ENCODE measurements around the gene GUCA2A.

GUCA2A gene

GRCh38 chr1:42150651-42151050, 13.9 kb downstream of the GUCA2A start:
- H3K36me3 ChIP-seq (ENCODE audit: control insufficient read depth in 1 of 2, insufficient read depth in 2 of 2, low read length in 2 of 2): no peaks in the 10 kb centered on the region
- peaks cover 0 to 7% of the 10 kb centered on the region in 2 donors for H3K4me1 ChIP-seq (ENCODE audit: control insufficient read depth in 1 of 2, insufficient read depth in 2 of 2, low read length in 2 of 2)
- H3K27ac ChIP-seq (ENCODE audit: low read length): no peak overlapping the region
- no peak overlapping the region for H3K4me3 ChIP-seq (ENCODE audit: low read depth in 1 of 2, low read length in 2 of 2)
- H3K9me3 ChIP-seq (ENCODE audit: control insufficient read depth in 1 of 2, low read length in 2 of 2): no peaks in the 10 kb centered on the region
- peaks cover 14% of the 10 kb centered on the region for H3K27me3 ChIP-seq (ENCODE audit: low read depth, low read length)

- Histone ChIP-seq H3K27me3 (ENCODE audit: low read depth, low read length) (peaks cover 14% of the 10 kb centered on the region), H3K4me1 (ENCODE audit: control insufficient read depth in 1 of 2, insufficient read depth in 2 of 2, low read length in 2 of 2) (peaks cover 0 to 7% of the 10 kb centered on the region in 2 donors), H3K27ac (ENCODE audit: low read length) (no peak overlapping the region), H3K9me3 (ENCODE audit: control insufficient read depth in 1 of 2, low read length in 2 of 2) (no peaks in the 10 kb centered on the region), H3K4me3 (ENCODE audit: low read depth in 1 of 2, low read length in 2 of 2) (no peak overlapping the region), H3K36me3 (ENCODE audit: control insufficient read depth in 1 of 2, insufficient read depth in 2 of 2, low read length in 2 of 2) (no peaks in the 10 kb centered on the region)
Measured at GRCh38 chr1:42148166-42148565, 16.4 kb downstream of the GUCA2A start.

- no peaks in the 10 kb centered on the region for H3K36me3 ChIP-seq (ENCODE audit: control insufficient read depth in 1 of 2, insufficient read depth in 2 of 2, low read length in 2 of 2)
- peaks cover 0 to 7% of the 10 kb centered on the region in 2 donors for H3K4me1 ChIP-seq (ENCODE audit: control insufficient read depth in 1 of 2, insufficient read depth in 2 of 2, low read length in 2 of 2)
- H3K9me3 ChIP-seq (ENCODE audit: control insufficient read depth in 1 of 2, low read length in 2 of 2): no peaks in the 10 kb centered on the region
- H3K4me3 ChIP-seq (ENCODE audit: low read depth in 1 of 2, low read length in 2 of 2): no peak overlapping the region
- peaks cover 20% of the 10 kb centered on the region for H3K27me3 ChIP-seq (ENCODE audit: low read depth, low read length)
- no peak overlapping the region for H3K27ac ChIP-seq (ENCODE audit: low read length)
Measured at GRCh38 chr1:42146626-42147320, 17.8 kb downstream of the GUCA2A start.

GRCh38 chr1:42145764-42146625, 18.6 kb downstream of the GUCA2A start:
- no peaks in the 10 kb centered on the region for H3K9me3 ChIP-seq (ENCODE audit: control insufficient read depth in 1 of 2, low read length in 2 of 2)

GRCh38 chr1:42145389-42145716, 19.2 kb downstream of the GUCA2A start:
- Histone ChIP-seq H3K36me3 (ENCODE audit: control insufficient read depth in 1 of 2, insufficient read depth in 2 of 2, low read length in 2 of 2) (no peaks in the 10 kb centered on the region), H3K4me1 (ENCODE audit: control insufficient read depth in 1 of 2, insufficient read depth in 2 of 2, low read length in 2 of 2) (peaks cover 0 to 7% of the 10 kb centered on the region in 2 donors), H3K4me3 (ENCODE audit: low read depth in 1 of 2, low read length in 2 of 2) (no peak overlapping the region), H3K27me3 (ENCODE audit: low read depth, low read length) (peaks cover 20% of the 10 kb centered on the region), H3K9me3 (ENCODE audit: control insufficient read depth in 1 of 2, low read length in 2 of 2) (no peaks in the 10 kb centered on the region), H3K27ac (ENCODE audit: low read length) (no peak overlapping the region)

More at GRCh38 chr1:42145764-42146625, 18.6 kb downstream of the GUCA2A start:
- H3K36me3 ChIP-seq (ENCODE audit: control insufficient read depth in 1 of 2, insufficient read depth in 2 of 2, low read length in 2 of 2): no peaks in the 10 kb centered on the region
- peaks cover 20% of the 10 kb centered on the region for H3K27me3 ChIP-seq (ENCODE audit: low read depth, low read length)
- H3K4me1 ChIP-seq (ENCODE audit: control insufficient read depth in 1 of 2, insufficient read depth in 2 of 2, low read length in 2 of 2): peaks cover 0 to 7% of the 10 kb centered on the region in 2 donors
- no peak overlapping the region for H3K27ac ChIP-seq (ENCODE audit: low read length)
- H3K4me3 ChIP-seq (ENCODE audit: low read depth in 1 of 2, low read length in 2 of 2): no peak overlapping the region

- Histone ChIP-seq H3K4me1 (ENCODE audit: control insufficient read depth in 1 of 2, insufficient read depth in 2 of 2, low read length in 2 of 2) (peaks cover 0 to 7% of the 10 kb centered on the region in 2 donors), H3K4me3 (ENCODE audit: low read depth in 1 of 2, low read length in 2 of 2) (no peak overlapping the region), H3K27ac (ENCODE audit: low read length) (no peak overlapping the region), H3K27me3 (ENCODE audit: low read depth, low read length) (peaks cover 20% of the 10 kb centered on the region), H3K9me3 (ENCODE audit: control insufficient read depth in 1 of 2, low read length in 2 of 2) (no peaks in the 10 kb centered on the region), H3K36me3 (ENCODE audit: control insufficient read depth in 1 of 2, insufficient read depth in 2 of 2, low read length in 2 of 2) (no peaks in the 10 kb centered on the region)
Measured at GRCh38 chr1:42144711-42145388, 19.7 kb downstream of the GUCA2A start.

- Histone ChIP-seq H3K27ac (ENCODE audit: low read length) (no peak overlapping the region), H3K9me3 (ENCODE audit: control insufficient read depth in 1 of 2, low read length in 2 of 2) (no peaks in the 10 kb centered on the region), H3K27me3 (ENCODE audit: low read depth, low read length) (peaks cover 20% of the 10 kb centered on the region), H3K36me3 (ENCODE audit: control insufficient read depth in 1 of 2, insufficient read depth in 2 of 2, low read length in 2 of 2) (no peaks in the 10 kb centered on the region), H3K4me3 (ENCODE audit: low read depth in 1 of 2, low read length in 2 of 2) (no peak overlapping the region), H3K4me1 (ENCODE audit: control insufficient read depth in 1 of 2, insufficient read depth in 2 of 2, low read length in 2 of 2) (peaks cover 0 to 7% of the 10 kb centered on the region in 2 donors)
Measured at GRCh38 chr1:42143896-42144710, 20.4 kb downstream of the GUCA2A start.

- H3K27me3 ChIP-seq (ENCODE audit: low read depth, low read length): peaks cover 20% of the 10 kb centered on the region
- no peak overlapping the region for H3K27ac ChIP-seq (ENCODE audit: low read length)
- no peaks in the 10 kb centered on the region for H3K9me3 ChIP-seq (ENCODE audit: control insufficient read depth in 1 of 2, low read length in 2 of 2)
- H3K4me1 ChIP-seq (ENCODE audit: control insufficient read depth in 1 of 2, insufficient read depth in 2 of 2, low read length in 2 of 2): peaks cover 0 to 7% of the 10 kb centered on the region in 2 donors
- no peak overlapping the region for H3K4me3 ChIP-seq (ENCODE audit: low read depth in 1 of 2, low read length in 2 of 2)
- no peaks in the 10 kb centered on the region for H3K36me3 ChIP-seq (ENCODE audit: control insufficient read depth in 1 of 2, insufficient read depth in 2 of 2, low read length in 2 of 2)
Measured at GRCh38 chr1:42142894-42143675, 21.5 kb downstream of the GUCA2A start.

- Histone ChIP-seq H3K27me3 (ENCODE audit: low read depth, low read length) (peaks cover 15% of the 10 kb centered on the region), H3K36me3 (ENCODE audit: control insufficient read depth in 1 of 2, insufficient read depth in 2 of 2, low read length in 2 of 2) (no peaks in the 10 kb centered on the region), H3K4me1 (ENCODE audit: control insufficient read depth in 1 of 2, insufficient read depth in 2 of 2, low read length in 2 of 2) (peaks cover 0 to 6% of the 10 kb centered on the region in 2 donors), H3K4me3 (ENCODE audit: low read depth in 1 of 2, low read length in 2 of 2) (no peak overlapping the region), H3K27ac (ENCODE audit: low read length) (no peak overlapping the region), H3K9me3 (ENCODE audit: control insufficient read depth in 1 of 2, low read length in 2 of 2) (no peaks in the 10 kb centered on the region)
Measured at GRCh38 chr1:42141978-42142377, 22.6 kb downstream of the GUCA2A start.

- no peaks in the 10 kb centered on the region for H3K36me3 ChIP-seq (ENCODE audit: control insufficient read depth in 1 of 2, insufficient read depth in 2 of 2, low read length in 2 of 2)
- H3K4me1 ChIP-seq (ENCODE audit: control insufficient read depth in 1 of 2, insufficient read depth in 2 of 2, low read length in 2 of 2): no peaks in the 10 kb centered on the region
- no peak overlapping the region for H3K27ac ChIP-seq (ENCODE audit: low read length)
- H3K9me3 ChIP-seq (ENCODE audit: control insufficient read depth in 1 of 2, low read length in 2 of 2): no peaks in the 10 kb centered on the region
- H3K4me3 ChIP-seq (ENCODE audit: low read depth in 1 of 2, low read length in 2 of 2): no peak overlapping the region
- peaks cover 6% of the 10 kb centered on the region for H3K27me3 ChIP-seq (ENCODE audit: low read depth, low read length)
Measured at GRCh38 chr1:42140191-42140590, 24.4 kb downstream of the GUCA2A start.
